Inflammatory macrophage treated with lipopolysaccharide for 1 hour (primary cell): ENCODE results near the gene EDDM3A.
A peak's percentile ranks its signal among the peaks of the same experiment; 100 is the strongest.

Source experiments
- DNase-seq, 2 donors: peaks; one replicate each; pipeline ENCODE4 v3.0.0-alpha.2; 2020 to 2022

EDDM3A gene

GRCh38 chr14:20790464-20791116 lies 44.9 kb downstream of the EDDM3A start:
- peak in 1 of 2 donors; percentile 29 for DNase-seq

- no peak for DNase-seq
Observed at GRCh38 chr14:20791187-20791586, 45.5 kb downstream of the EDDM3A start.

GRCh38 chr14:20791597-20791996 lies 45.9 kb downstream of the EDDM3A start:
- no peak for DNase-seq

- DNase-seq: peak; percentile 34 to 46
Observed at GRCh38 chr14:20792556-20792955, 46.9 kb downstream of the EDDM3A start.

- peak; percentile 92 for DNase-seq
Observed at GRCh38 chr14:20794644-20795369, 49.1 kb downstream of the EDDM3A start.

GRCh38 chr14:20797164-20797563 lies 51.5 kb downstream of the EDDM3A start:
- DNase-seq: peak in 1 of 2 donors; percentile 65
